ENCODE results near the gene ZNF133. TPM values are rescaled to one million over a fixed set of nuclear protein-coding genes. Genes with fewer than 3 reads are reported as not detected.

ZNF133 gene
- total and polyA plus RNA-seq, 4 donors = 7.8 to 27.1 (median 9.9) TPM

DNA sequence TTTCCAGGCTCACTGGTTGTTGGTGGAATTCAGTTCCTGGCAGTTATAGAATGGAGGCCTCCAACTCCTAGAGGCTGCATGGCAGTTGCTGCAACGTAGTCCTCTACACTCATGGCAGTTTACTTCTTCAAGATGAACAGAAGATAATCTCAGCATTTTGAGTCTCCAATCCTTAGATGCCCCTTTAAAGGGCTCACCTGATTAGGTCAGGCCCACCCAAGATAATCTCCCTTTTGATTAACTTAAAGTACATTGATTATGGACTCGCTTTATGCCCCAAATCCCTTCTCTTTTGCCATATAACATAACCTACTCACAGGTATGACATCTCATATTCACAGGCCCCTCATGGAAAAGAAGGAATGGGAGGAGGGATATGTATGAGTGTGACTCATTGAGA, 76.4 kb downstream of the ZNF133 start:
- Histone ChIP-seq H3K9me3 (ENCODE audit: control insufficient read depth in 4 of 4, insufficient read depth in 3 of 4, low read length in 3 of 4) (no peaks in the 10 kb centered on the region), H3K9ac (ENCODE audit: insufficient read depth in 1 of 2, low read length in 2 of 2) (no peak overlapping the region), H3K27ac (ENCODE audit: low read depth in 1 of 2, low read length in 1 of 2) (no peak overlapping the region), H3K4me3 (no peak overlapping the region), H3K36me3 (ENCODE audit: control insufficient read depth in 4 of 4, insufficient read depth in 4 of 4, low read length in 4 of 4) (no peaks in the 10 kb centered on the region), H3K4me1 (ENCODE audit: control insufficient read depth in 5 of 5, insufficient read depth in 5 of 5, low read length in 5 of 5) (peaks cover 0 to 3% (median 0%) of the 10 kb centered on the region in 5 donors), H3K27me3 (ENCODE audit: control insufficient read depth in 3 of 3, insufficient read depth in 3 of 3, low read length in 2 of 3) (no peaks in the 10 kb centered on the region)
- ATAC-seq (ENCODE audit: insufficient read depth, low FRiP score) (no peak), DNase-seq (no peak)
- 75 to 91% methylated on average over 2 of the region's 2 CpGs for WGBS, 2 donors
- TF ChIP-seq, protein P1, sequence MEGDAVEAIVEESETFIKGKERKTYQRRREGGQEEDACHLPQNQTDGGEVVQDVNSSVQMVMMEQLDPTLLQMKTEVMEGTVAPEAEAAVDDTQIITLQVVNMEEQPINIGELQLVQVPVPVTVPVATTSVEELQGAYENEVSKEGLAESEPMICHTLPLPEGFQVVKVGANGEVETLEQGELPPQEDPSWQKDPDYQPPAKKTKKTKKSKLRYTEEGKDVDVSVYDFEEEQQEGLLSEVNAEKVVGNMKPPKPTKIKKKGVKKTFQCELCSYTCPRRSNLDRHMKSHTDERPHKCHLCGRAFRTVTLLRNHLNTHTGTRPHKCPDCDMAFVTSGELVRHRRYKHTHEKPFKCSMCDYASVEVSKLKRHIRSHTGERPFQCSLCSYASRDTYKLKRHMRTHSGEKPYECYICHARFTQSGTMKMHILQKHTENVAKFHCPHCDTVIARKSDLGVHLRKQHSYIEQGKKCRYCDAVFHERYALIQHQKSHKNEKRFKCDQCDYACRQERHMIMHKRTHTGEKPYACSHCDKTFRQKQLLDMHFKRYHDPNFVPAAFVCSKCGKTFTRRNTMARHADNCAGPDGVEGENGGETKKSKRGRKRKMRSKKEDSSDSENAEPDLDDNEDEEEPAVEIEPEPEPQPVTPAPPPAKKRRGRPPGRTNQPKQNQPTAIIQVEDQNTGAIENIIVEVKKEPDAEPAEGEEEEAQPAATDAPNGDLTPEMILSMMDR (IDR thresholded peaks at IDR 0.05; ENCODE audit: control extremely low read depth, extremely low read depth) = no peak

Small RNAs within 50 kb of the gene (small RNA-seq; reads per million reads assigned to genes)
- not detected for gene RN7SL14P (ENCODE audit: low replicate concordance)
- 0.27 reads per million, percentile 28 among the genes with 10 or more reads in this experiment for gene RNU2-56P (ENCODE audit: low replicate concordance)

Other genes with a start within 250 kb of the ZNF133 start
- 10 to 100 TPM in 1 of 2 donors, 1 to 10 TPM in 1; 7.8 to 11.2 TPM for gene OVOL2, start 230.6 kb upstream of the ZNF133 start, total RNA-seq
- gene OVOL2, start 230.6 kb upstream of the ZNF133 start, polyA plus RNA-seq = 1 to 10 TPM; 2.7 to 6.7 TPM
- 10 to 100 TPM; 11.4 to 12.9 TPM for gene KAT14, start 150.7 kb upstream of the ZNF133 start, total RNA-seq
- gene KAT14, start 150.7 kb upstream of the ZNF133 start, polyA plus RNA-seq = 1 to 10 TPM; 5.3 to 5.9 TPM
- 10 to 100 TPM in 1 of 2 donors, 1 to 10 TPM in 1; 8.9 to 11.4 TPM for gene PET117, start 150.7 kb upstream of the ZNF133 start, total RNA-seq
- 10 to 100 TPM; 12.5 to 13.5 TPM for gene PET117, start 150.7 kb upstream of the ZNF133 start, polyA plus RNA-seq
- 1 to 10 TPM; 6.4 to 7.6 TPM for gene DZANK1, start 178.5 kb downstream of the ZNF133 start, total RNA-seq
- 1 to 10 TPM; 1.8 to 3.1 TPM for gene DZANK1, start 178.5 kb downstream of the ZNF133 start, polyA plus RNA-seq
- gene POLR3F, start 178.9 kb downstream of the ZNF133 start, total RNA-seq = 10 to 100 TPM in 1 of 2 donors, 1 to 10 TPM in 1; 7.3 to 13.3 TPM
- 1 to 10 TPM; 6.5 to 7.7 TPM for gene POLR3F, start 178.9 kb downstream of the ZNF133 start, polyA plus RNA-seq
- gene RBBP9, start 208.7 kb downstream of the ZNF133 start, total RNA-seq = 10 to 100 TPM; 13.1 to 19.3 TPM
- gene RBBP9, start 208.7 kb downstream of the ZNF133 start, polyA plus RNA-seq = 1 to 10 TPM; 6.3 to 7.5 TPM
- gene SEC23B, start 219.4 kb downstream of the ZNF133 start, total RNA-seq = 10 to 100 TPM; 52.6 to 79.5 TPM
- gene SEC23B, start 219.4 kb downstream of the ZNF133 start, polyA plus RNA-seq = 10 to 100 TPM; 10.3 to 63.0 TPM

All from lung (tissue), 13 donors.